ENCODE data around the gene NPY4R.
"Not testable (repeated sequence)": the region's sequence is repeated elsewhere in the genome, so short reads cannot be mapped to it uniquely, and the experiment has no call there.

Gene NPY4R

GRCh38 chr10:46465765-46466164 is at the start of gene NPY4R:
Gene NPY4R (minus strand): TSS chr10:46465958. CDS start chr10:46462635, 3,323 bp downstream.
- H3K4me3 ChIP-seq (ENCODE audit: low read depth, low read length); DNase-seq (ENCODE audit: low read depth): not testable (repeated sequence)

GRCh38 chr10:46515366-46515765 is 49.6 kb upstream of the NPY4R start:
- H3K4me3 ChIP-seq (ENCODE audit: low read depth, low read length): no peak overlapping the region
- DNase-seq (ENCODE audit: low read depth): no peak
- TF ChIP-seq, protein P1, sequence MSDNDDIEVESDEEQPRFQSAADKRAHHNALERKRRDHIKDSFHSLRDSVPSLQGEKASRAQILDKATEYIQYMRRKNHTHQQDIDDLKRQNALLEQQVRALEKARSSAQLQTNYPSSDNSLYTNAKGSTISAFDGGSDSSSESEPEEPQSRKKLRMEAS (IDR thresholded peaks at IDR 0.05; ENCODE audit: low read depth, low read length): no peak
- no peak for TF ChIP-seq POLR2A (IDR thresholded peaks at IDR 0.05; ENCODE audit: extremely low read depth, insufficient read length)
- TF ChIP-seq MYC (IDR thresholded peaks at IDR 0.05; ENCODE audit: low read depth, low read length): no peak
- TF ChIP-seq CTCF (IDR thresholded peaks at IDR 0.05; ENCODE audit: low read depth, low read length): no peak

DNA sequence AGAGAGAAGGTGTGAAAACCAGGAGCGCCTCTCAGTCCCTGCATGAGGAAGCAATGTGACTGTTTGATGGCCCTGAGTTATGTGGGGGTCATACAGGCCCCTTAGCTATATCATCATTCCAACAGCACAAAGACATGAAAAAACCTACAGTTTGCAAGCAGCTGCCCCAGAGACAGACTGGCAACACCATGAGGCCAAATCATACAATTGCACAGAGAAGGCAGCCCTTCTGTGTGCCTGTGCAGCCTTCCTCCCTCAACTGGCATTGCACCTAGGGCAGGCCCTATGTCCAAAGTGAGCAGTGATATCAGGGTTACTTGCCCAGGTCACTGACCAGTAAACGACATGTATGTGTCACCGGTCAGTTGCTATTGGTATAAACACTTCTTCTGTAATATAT is 49.1 kb upstream of the NPY4R start:
- TF ChIP-seq POLR2A (IDR thresholded peaks at IDR 0.05; ENCODE audit: extremely low read depth, insufficient read length) (no peak), CTCF (IDR thresholded peaks at IDR 0.05; ENCODE audit: low read depth, low read length) (no peak)
- TF ChIP-seq, protein P1 (IDR thresholded peaks at IDR 0.05; ENCODE audit: low read depth, low read length): no peak
- H3K4me3 ChIP-seq (ENCODE audit: low read depth, low read length): no peak overlapping the region
- DNase-seq (ENCODE audit: low read depth): no peak

- no peak for TF ChIP-seq CTCF (IDR thresholded peaks at IDR 0.05; ENCODE audit: low read depth, low read length)
- no peak overlapping the region for H3K4me3 ChIP-seq (ENCODE audit: low read depth, low read length)
- no peak for DNase-seq (ENCODE audit: low read depth)
Observed at GRCh38 chr10:46514431-46514861, 48.7 kb upstream of the NPY4R start.

DNA sequence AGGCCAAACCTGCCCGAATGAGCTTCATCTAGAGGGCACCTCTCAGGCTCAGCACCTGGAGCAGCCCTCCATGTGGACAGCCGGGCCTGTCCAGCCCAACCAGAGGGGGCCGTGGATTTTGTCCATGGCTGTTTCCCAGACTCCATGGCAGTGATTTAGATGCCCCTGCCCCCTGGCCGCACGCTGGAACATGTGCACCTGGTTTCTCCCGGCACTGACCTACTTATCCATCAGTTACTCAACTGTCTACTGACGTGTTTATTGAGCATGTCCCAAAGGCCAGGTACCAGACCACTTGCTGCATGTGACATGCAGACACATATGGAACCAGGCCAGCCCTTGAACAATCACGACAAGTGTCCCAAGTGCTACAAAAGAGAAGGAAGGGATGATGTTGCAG is 47.6 kb upstream of the NPY4R start:
- DNase-seq (ENCODE audit: low read depth); H3K4me3 ChIP-seq (ENCODE audit: low read depth, low read length): not testable (repeated sequence)

DNA sequence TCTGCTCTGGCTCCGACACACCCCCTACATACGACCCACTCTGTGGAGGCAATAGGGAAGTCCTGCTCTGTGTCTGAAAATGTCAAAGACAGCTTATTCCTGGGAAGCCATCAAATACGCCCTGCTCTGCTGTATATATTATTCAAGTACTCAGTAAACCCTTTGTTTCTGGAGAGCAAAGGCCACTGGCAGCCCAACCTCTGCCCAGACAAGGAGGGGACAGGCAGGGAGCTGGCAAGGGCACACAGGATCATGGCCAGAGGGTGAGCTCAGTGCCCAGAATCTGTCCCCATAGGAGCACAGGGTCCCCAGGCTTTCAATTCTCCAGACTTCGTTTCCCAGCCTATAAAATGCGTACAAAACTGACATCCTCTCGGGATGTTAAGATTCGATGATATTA is 47.0 kb upstream of the NPY4R start:
- DNase-seq (ENCODE audit: low read depth); H3K4me3 ChIP-seq (ENCODE audit: low read depth, low read length): not testable (repeated sequence)

- not testable (repeated sequence) for DNase-seq (ENCODE audit: low read depth)
Observed at GRCh38 chr10:46512002-46512401, 46.2 kb upstream of the NPY4R start.

DNA sequence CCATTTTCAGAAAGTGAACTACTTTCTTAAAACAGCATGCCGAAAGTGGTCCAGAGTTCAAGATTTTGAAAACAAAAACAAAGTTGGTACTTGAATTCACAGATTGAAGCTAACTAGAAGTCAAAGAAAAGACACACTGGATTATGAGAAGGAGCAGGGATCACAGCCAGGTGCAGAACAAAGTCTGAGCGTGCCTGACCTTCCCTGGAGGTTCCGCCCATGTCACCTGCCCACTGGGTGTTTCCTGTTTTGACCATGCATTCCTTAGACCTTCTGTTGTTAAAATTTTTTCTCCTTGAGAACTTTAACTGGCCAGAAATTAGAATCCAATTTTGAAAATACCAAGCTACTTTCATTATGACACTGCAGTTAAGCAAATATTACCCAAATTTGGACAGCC is 34.2 kb upstream of the NPY4R start:
- not testable (repeated sequence) for DNase-seq (ENCODE audit: low read depth); H3K4me3 ChIP-seq (ENCODE audit: low read depth, low read length)

More at GRCh38 chr10:46512002-46512401, 46.2 kb upstream of the NPY4R start:
- H3K4me3 ChIP-seq (ENCODE audit: low read depth, low read length): not testable (repeated sequence)

DNA sequence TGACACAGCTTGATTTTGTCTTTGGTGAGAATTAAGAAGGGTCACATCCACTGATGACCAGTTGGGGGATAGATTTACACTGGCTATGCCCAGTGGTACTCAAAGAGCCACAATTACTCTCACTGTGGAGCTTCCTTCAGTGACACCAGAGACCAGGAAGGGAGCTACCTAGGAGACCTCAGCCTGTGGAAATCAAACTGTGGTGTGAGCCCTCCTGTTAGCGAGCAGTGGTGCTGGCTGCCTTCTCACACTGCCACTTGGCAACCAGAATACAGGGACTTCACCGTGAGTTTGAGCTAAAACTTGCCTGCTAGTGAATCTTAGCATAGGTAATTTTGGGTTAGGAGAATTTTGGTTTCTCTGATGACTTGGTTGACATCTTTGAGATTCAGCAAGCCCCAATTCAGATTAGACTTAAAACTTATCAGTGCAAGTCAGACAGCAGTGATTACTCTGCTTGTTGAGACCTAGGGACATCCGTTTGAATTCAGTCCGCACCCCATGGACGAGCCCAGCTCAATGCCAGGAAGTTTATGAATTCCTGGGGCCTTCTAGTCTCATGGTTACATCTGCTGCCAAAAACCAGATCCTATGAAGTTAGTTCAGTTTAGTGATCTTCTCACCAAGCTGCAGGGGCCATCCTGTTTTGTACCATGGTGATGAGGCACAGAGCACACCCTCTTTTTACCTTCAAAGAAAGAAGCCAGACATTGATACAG is 33.4 kb upstream of the NPY4R start:
- not testable (repeated sequence) for H3K4me3 ChIP-seq (ENCODE audit: low read depth, low read length); DNase-seq (ENCODE audit: low read depth)

DNA sequence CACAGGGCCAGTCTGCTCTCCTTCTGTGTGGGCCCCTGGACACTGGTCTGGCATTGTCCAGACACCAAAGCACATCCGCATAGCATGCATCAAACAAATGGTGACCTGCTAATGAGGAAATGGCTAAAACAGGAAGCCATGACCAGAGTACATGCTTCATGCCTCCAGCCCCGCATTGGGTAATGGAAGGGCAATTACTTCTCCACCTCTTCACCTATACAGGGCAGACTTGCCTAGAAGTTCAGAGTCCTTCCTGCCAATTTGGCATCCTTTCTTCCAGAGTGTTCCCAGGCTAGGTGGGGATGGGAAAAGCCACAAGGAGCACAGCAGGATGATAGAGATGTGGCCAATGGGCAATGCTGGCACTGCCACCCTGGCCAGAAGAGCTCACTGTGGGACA is 32.1 kb upstream of the NPY4R start:
- not testable (repeated sequence) for DNase-seq (ENCODE audit: low read depth); H3K4me3 ChIP-seq (ENCODE audit: low read depth, low read length)

- not testable (repeated sequence) for DNase-seq (ENCODE audit: low read depth); H3K4me3 ChIP-seq (ENCODE audit: low read depth, low read length)
Observed at GRCh38 chr10:46497401-46497800, 31.6 kb upstream of the NPY4R start.

- H3K4me3 ChIP-seq (ENCODE audit: low read depth, low read length); DNase-seq (ENCODE audit: low read depth): not testable (repeated sequence)
Observed at GRCh38 chr10:46491364-46492114, 25.8 kb upstream of the NPY4R start.

- H3K4me3 ChIP-seq (ENCODE audit: low read depth, low read length); DNase-seq (ENCODE audit: low read depth): not testable (repeated sequence)
Observed at GRCh38 chr10:46490285-46490684, 24.5 kb upstream of the NPY4R start.

DNA sequence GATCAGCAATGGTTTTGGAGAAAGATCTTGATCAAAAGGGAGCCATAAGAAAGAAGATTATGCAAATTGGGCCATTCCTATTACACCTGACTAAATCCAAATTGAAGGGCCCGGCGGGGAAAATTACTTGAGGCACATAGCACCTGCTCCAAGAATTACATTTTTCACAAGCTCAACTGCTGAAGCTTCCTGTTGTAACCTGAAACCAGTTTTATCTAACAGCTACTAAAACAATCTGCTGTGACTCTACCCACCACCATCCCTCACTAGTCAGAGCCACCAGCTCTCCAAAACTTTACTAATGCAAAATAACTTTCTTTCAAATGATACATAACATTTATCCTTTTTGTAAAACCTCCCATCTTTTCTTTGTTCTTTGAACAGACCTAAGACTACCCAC is 20.7 kb upstream of the NPY4R start:
- DNase-seq (ENCODE audit: low read depth); H3K4me3 ChIP-seq (ENCODE audit: low read depth, low read length): not testable (repeated sequence)

All from NB4 (cell line).